Measurements from ENCODE around the gene CALHM6. TPM values are rescaled to one million over a fixed set of nuclear protein-coding genes. Genes with fewer than 3 reads are reported as not detected.

CALHM6 gene
- total RNA-seq, 1 donor, result 0.18 TPM

DNA sequence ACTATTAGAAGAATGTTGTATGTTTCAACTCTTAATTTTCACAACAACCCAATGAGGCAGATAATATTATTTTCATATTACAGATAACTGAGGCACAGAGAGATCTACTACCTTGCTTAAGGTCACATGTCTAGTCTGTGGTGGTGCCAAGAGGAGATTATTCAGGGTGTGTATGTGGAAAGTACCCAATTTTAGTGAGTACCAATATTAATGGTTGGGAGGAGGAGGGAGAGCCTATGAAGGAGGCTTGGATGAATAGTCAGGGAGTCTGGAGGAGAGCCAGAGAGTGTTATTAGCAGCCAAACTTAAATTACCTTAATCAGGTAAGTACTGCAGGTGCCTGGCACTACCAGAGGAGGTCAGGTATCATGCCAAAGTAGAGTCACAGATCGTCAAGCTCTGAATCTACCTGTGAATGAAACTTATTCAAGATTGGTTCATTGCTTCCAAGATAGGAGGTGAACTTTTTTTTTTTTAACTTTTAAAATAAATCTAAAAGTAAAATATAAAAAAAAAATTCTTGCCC lies 10.9 kb upstream of the CALHM6 start:
- no peak for DNase-seq (ENCODE audit: low read depth)
- H3K4me3 ChIP-seq (ENCODE audit: low read depth, low read length), result no peak overlapping the region
- TF ChIP-seq, protein P1, sequence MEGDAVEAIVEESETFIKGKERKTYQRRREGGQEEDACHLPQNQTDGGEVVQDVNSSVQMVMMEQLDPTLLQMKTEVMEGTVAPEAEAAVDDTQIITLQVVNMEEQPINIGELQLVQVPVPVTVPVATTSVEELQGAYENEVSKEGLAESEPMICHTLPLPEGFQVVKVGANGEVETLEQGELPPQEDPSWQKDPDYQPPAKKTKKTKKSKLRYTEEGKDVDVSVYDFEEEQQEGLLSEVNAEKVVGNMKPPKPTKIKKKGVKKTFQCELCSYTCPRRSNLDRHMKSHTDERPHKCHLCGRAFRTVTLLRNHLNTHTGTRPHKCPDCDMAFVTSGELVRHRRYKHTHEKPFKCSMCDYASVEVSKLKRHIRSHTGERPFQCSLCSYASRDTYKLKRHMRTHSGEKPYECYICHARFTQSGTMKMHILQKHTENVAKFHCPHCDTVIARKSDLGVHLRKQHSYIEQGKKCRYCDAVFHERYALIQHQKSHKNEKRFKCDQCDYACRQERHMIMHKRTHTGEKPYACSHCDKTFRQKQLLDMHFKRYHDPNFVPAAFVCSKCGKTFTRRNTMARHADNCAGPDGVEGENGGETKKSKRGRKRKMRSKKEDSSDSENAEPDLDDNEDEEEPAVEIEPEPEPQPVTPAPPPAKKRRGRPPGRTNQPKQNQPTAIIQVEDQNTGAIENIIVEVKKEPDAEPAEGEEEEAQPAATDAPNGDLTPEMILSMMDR (IDR thresholded peaks at IDR 0.05; ENCODE audit: insufficient read depth, low read length), result no peak

DNA sequence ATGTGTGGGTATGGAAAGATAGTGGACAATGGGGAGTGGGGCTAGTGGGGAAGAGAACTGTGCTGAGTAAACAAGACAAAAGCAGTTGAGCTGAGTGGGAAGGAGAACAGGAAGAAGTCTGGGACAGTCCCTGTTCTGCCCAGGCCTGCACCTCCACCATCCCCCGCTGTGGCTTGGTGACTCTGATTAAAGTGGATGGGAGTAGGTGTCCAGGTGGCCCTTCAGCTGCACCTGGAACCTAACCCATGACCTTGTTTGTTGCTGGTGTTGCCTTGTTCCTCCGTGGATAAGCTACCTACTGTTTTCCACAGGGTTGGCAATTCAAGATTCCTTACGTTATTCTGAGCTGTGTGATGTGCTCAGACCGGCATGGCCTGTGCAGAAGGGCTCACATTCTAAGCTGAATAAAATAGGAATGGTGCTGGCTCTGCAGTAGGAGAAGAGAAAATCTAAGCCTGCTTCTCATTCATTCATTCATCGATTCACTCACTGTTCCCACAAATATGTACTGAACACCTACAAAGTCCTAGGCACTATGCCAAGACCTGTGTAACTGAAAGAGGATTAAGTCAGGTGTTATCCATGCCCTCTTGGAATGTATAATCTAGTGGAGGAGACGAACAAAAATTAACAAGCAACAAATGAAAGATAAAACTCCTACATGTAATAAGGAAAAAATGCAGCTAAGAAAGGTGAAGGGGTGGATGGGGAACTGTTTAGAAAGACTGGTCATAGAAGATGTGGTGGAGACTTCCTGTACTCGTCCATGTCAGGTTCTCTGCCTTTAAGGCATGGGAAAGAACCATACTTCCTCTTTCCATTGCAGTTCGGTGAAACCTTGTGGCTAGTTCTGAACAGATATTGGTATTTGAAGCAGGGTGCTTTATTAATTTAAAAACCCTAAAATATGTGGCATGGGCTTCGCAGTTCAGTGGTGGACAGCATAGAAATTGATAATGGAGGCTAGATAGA lies 10.1 kb upstream of the CALHM6 start:
- TF ChIP-seq, protein P1 (IDR thresholded peaks at IDR 0.05; ENCODE audit: insufficient read depth, low read length), result no peak
- H3K4me3 ChIP-seq (ENCODE audit: low read depth, low read length), result no peak overlapping the region
- DNase-seq (ENCODE audit: low read depth), result no peak

DNA sequence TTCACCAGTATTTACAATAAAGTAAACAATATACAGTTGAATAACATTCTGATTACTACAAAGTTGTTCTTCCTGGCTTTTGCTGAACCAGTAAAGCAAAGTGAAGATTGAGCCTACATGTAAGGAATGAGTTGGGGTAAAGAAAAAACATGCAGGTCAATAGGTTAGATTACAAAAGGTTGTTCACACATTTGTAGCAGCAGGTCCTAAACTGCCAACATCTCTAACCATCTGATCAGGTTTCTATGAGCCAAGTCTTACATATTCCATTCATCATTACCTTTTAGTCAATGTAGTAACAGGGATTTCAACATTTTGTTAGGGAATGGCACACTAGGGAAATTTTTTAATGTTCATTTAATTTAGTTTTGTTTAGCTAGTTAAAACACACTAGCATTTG lies 9.3 kb upstream of the CALHM6 start:
- DNase-seq (ENCODE audit: low read depth), result no peak
- TF ChIP-seq, protein P1 (IDR thresholded peaks at IDR 0.05; ENCODE audit: insufficient read depth, low read length), result no peak
- H3K4me3 ChIP-seq (ENCODE audit: low read depth, low read length), result no peak overlapping the region

DNA sequence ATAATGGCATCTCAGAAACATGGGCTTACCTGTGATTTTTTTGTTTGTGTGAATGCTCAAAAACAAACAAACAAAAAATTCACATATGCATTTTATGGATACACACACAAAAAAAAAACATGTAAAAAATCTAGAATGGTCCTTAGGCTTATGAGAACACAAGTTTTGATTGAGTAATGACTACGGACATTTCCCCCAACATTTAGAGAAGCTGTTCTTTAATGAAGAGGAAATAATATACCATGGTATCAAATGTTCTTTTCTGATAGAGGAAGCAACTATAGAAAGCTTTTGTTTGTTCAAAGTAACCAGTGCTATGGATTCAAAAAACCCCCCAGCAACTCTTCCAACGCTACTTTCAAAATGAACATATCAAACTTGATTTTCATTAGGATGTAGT lies 8.6 kb upstream of the CALHM6 start:
- TF ChIP-seq, protein P1 (IDR thresholded peaks at IDR 0.05; ENCODE audit: insufficient read depth, low read length), result no peak
- no peak overlapping the region for H3K4me3 ChIP-seq (ENCODE audit: low read depth, low read length)
- DNase-seq (ENCODE audit: low read depth), result no peak

DNA sequence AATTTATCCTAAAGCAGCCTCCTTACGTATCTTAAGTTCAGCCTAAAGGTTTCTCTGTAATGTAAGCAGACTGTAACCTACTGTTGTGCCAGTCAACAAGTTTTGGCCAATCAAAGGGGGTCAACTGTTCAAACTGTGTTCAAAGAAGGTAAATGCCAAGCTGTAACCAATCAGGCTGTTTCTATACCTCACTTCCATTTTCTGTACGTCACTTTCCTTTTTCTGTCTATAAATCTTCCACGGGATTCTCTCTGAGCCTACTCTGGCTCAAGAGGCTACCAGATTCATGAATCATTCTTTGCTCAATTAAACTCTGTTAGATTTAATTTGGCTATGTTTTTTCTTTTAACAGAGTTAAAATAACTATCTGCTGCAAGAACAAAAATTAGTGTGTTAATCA lies 5.1 kb upstream of the CALHM6 start:
- no peak overlapping the region for H3K4me3 ChIP-seq (ENCODE audit: low read depth, low read length)
- TF ChIP-seq, protein P1 (IDR thresholded peaks at IDR 0.05; ENCODE audit: insufficient read depth, low read length), result no peak
- no peak for DNase-seq (ENCODE audit: low read depth)

DNA sequence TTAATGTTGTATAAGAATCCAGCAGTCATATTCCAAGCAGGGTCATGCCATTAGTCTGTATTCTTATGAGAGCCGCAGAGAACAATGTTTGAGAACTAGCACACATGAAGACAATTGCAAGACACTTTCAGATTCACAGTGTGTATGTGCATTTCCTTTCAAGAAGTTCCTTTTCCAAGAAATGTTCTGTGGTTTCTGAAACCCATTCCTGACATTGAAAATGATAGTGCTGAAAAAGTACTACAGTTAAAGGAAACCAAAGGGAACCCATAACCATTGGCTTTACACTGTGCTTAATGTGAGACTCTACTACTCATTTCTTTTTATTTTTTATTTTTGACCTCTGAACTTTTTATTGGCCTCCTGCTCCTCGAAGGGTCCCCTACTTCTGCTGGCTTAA lies 4.2 kb upstream of the CALHM6 start:
- TF ChIP-seq, protein P1 (IDR thresholded peaks at IDR 0.05; ENCODE audit: insufficient read depth, low read length), result no peak
- DNase-seq (ENCODE audit: low read depth), result no peak
- H3K4me3 ChIP-seq (ENCODE audit: low read depth, low read length), result no peak overlapping the region
